ENCODE data around the gene BANK1. TPM values are rescaled to one million over a fixed set of nuclear protein-coding genes. Genes with fewer than 3 reads are reported as not detected.

BANK1 gene
- total RNA-seq, 1 donor from 2014 or later: 1.7 TPM

DNA sequence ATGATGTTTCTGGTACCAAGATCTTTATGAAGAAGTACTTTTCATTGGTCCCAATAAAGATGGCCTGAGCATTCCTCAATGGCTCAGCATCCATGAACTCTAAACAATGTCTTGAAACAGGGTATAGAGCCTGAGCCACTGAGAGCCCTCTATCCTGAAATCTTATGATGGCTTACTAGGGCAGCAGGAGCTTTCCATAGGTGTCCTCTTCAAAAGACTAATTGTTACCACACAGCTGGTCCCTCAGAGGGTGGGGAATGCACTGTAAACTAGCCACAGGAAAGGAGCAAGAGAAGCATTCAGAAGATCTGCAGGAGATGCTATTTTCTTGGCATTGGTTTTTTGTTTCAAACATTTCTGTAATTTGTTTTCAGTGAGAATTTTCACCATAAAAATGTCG lies 5.6 kb upstream of the BANK1 start:
- TF ChIP-seq, protein P1, sequence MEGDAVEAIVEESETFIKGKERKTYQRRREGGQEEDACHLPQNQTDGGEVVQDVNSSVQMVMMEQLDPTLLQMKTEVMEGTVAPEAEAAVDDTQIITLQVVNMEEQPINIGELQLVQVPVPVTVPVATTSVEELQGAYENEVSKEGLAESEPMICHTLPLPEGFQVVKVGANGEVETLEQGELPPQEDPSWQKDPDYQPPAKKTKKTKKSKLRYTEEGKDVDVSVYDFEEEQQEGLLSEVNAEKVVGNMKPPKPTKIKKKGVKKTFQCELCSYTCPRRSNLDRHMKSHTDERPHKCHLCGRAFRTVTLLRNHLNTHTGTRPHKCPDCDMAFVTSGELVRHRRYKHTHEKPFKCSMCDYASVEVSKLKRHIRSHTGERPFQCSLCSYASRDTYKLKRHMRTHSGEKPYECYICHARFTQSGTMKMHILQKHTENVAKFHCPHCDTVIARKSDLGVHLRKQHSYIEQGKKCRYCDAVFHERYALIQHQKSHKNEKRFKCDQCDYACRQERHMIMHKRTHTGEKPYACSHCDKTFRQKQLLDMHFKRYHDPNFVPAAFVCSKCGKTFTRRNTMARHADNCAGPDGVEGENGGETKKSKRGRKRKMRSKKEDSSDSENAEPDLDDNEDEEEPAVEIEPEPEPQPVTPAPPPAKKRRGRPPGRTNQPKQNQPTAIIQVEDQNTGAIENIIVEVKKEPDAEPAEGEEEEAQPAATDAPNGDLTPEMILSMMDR (conservative IDR thresholded peaks at IDR 0.05): no peak
- Mint-ChIP-seq H3K27ac (no peak overlapping the region), H3K4me1 (ENCODE audit: unreplicated experiment) (peaks cover 6% of the 10 kb centered on the region), H3K27me3 (no peaks in the 10 kb centered on the region), H3K4me3 (no peak overlapping the region), H3K36me3 (no peaks in the 10 kb centered on the region), H3K9me3 (no peaks in the 10 kb centered on the region)
- no peak for DNase-seq (ENCODE audit: extremely low spot score, unreplicated experiment)

- Mint-ChIP-seq H3K9me3 (no peaks in the 10 kb centered on the region), H3K27me3 (peaks cover 4% of the 10 kb centered on the region), H3K4me1 (ENCODE audit: unreplicated experiment) (peaks cover 6% of the 10 kb centered on the region), H3K36me3 (peaks cover 3% of the 10 kb centered on the region), H3K4me3 (no peak overlapping the region), H3K27ac (no peak overlapping the region)
- no peak for DNase-seq (ENCODE audit: extremely low spot score, unreplicated experiment)
- TF ChIP-seq, protein P1 (conservative IDR thresholded peaks at IDR 0.05): no peak
Observed at GRCh38 chr4:101785486-101785885, 5.0 kb upstream of the BANK1 start.

- no peak for DNase-seq (ENCODE audit: extremely low spot score, unreplicated experiment)
- H3K27ac Mint-ChIP-seq: peak overlapping the region; percentile 21
- H3K4me3 Mint-ChIP-seq: no peak overlapping the region
- peaks cover 14% of the 10 kb centered on the region for H3K27me3 Mint-ChIP-seq
- no peaks in the 10 kb centered on the region for H3K9me3 Mint-ChIP-seq
- peaks cover 3% of the 10 kb centered on the region for H3K36me3 Mint-ChIP-seq
- peaks cover 6% of the 10 kb centered on the region for H3K4me1 Mint-ChIP-seq (ENCODE audit: unreplicated experiment)
- TF ChIP-seq, protein P1 (conservative IDR thresholded peaks at IDR 0.05): no peak
Observed at GRCh38 chr4:101787701-101788316, 2.7 kb upstream of the BANK1 start.

GRCh38 chr4:101791182-101791558 lies 640 bp downstream of the BANK1 start:
- H3K4me1 Mint-ChIP-seq (ENCODE audit: unreplicated experiment): peaks cover 17% of the 10 kb centered on the region
- TF ChIP-seq, protein P1 (conservative IDR thresholded peaks at IDR 0.05): no peak
- no peaks in the 10 kb centered on the region for H3K9me3 Mint-ChIP-seq
- peaks cover 14% of the 10 kb centered on the region for H3K27me3 Mint-ChIP-seq
- H3K4me3 Mint-ChIP-seq: peak overlapping the region; percentile 82
- peaks cover 3% of the 10 kb centered on the region for H3K36me3 Mint-ChIP-seq
- H3K27ac Mint-ChIP-seq: no peak overlapping the region
- no peak for DNase-seq (ENCODE audit: extremely low spot score, unreplicated experiment)

DNA sequence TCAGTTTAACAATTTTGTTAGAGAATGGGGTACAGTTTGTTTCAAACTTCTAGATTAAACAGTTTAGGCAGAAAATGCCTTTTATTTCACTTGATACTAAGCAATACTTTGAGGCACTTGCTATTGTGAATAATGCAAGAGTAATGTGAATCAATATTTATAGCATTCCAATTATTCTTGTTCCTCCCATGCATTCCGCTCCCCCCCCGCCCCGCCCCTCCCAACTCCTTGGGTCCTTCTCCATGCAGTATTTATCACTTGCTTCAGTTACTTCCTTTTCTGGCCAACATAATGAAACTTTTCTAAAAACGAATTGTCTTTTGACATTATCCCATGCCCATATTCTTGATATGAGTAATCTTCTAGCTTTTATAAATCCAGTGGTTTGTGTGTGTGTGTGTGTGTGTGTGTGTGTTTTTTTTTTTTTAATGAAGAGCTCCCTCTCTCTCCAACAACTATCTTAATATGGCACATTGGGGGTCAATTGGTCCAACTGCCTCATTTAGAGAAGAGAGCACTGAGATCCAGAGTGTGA lies 1.6 kb downstream of the BANK1 start:
- TF ChIP-seq, protein P1 (conservative IDR thresholded peaks at IDR 0.05): no peak
- Mint-ChIP-seq H3K4me1 (ENCODE audit: unreplicated experiment) (peaks cover 17% of the 10 kb centered on the region), H3K27ac (no peak overlapping the region), H3K4me3 (peak overlapping the region; percentile 51), H3K27me3 (peaks cover 14% of the 10 kb centered on the region), H3K9me3 (no peaks in the 10 kb centered on the region), H3K36me3 (peaks cover 3% of the 10 kb centered on the region)
- DNase-seq (ENCODE audit: extremely low spot score, unreplicated experiment): no peak

Data from type B pancreatic cell (in vitro differentiated cells).